Stimulated activated CD8-positive, alpha-beta memory T cell treated with anti-CD3 and anti-CD28 coated beads, Interleukin-15, amount 100 ng/mL, for 24 hours (primary cell): ENCODE results near the gene CDK4.
"Not testable (repeated sequence)": the region's sequence is repeated elsewhere in the genome, so short reads cannot be mapped to it uniquely, and the experiment has no call there.

ENCODE experiments used
- DNase-seq: peaks from one replicate; pipeline ENCODE4 v3.0.0-alpha.2; 2020; ENCODE audit warnings: low read depth

The CDK4 gene

GRCh38 chr12:57751788-57752667 is at the start of gene CDK4:
Gene CDK4, minus strand, starts transcription at chr12:57752310. Its CDS starts 593 bp downstream, at chr12:57751717.
- DNase-seq = peak; percentile 94

- DNase-seq = no peak
Observed at GRCh38 chr12:57800965-57801364, 48.9 kb upstream of the CDK4 start.

- no peak for DNase-seq
Observed at GRCh38 chr12:57797933-57798332, 45.8 kb upstream of the CDK4 start.

GRCh38 chr12:57796996-57797395 is 44.9 kb upstream of the CDK4 start:
- DNase-seq = no peak

- DNase-seq = no peak
Observed at GRCh38 chr12:57795354-57795753, 43.2 kb upstream of the CDK4 start.

- no peak for DNase-seq
Observed at GRCh38 chr12:57793920-57794319, 41.8 kb upstream of the CDK4 start.

GRCh38 chr12:57783861-57784260 is 31.8 kb upstream of the CDK4 start:
- DNase-seq = no peak

- no peak for DNase-seq
Observed at GRCh38 chr12:57783466-57783801, 31.3 kb upstream of the CDK4 start.

GRCh38 chr12:57782608-57783465 is 30.7 kb upstream of the CDK4 start, which contains the start of gene TSFM:
Gene TSFM, plus strand, starts transcription at chr12:57782787. Its CDS starts 15 bp downstream, at chr12:57782802.
- peak; percentile 93 for DNase-seq

GRCh38 chr12:57782243-57782607 is 30.1 kb upstream of the CDK4 start:
- no peak for DNase-seq

GRCh38 chr12:57781801-57782200 is 29.7 kb upstream of the CDK4 start:
- no peak for DNase-seq

- DNase-seq = no peak
Observed at GRCh38 chr12:57781244-57781643, 29.1 kb upstream of the CDK4 start.

GRCh38 chr12:57780284-57780897 is 28.3 kb upstream of the CDK4 start:
- DNase-seq = no peak

- no peak for DNase-seq
Observed at GRCh38 chr12:57779736-57780135, 27.6 kb upstream of the CDK4 start.

GRCh38 chr12:57777911-57778310 is 25.8 kb upstream of the CDK4 start:
- DNase-seq = no peak

GRCh38 chr12:57777367-57777766 is 25.3 kb upstream of the CDK4 start:
- no peak for DNase-seq

GRCh38 chr12:57776247-57776587 is 24.1 kb upstream of the CDK4 start:
- DNase-seq = no peak

GRCh38 chr12:57775563-57776246 is 23.6 kb upstream of the CDK4 start:
- DNase-seq = no peak

- DNase-seq = no peak
Observed at GRCh38 chr12:57775044-57775443, 22.9 kb upstream of the CDK4 start.

GRCh38 chr12:57774634-57775033 is 22.5 kb upstream of the CDK4 start:
- not testable (repeated sequence) for DNase-seq

GRCh38 chr12:57772429-57773322 is 20.6 kb upstream of the CDK4 start, which contains the start of gene EEF1AKMT3:
Gene EEF1AKMT3, plus strand, starts transcription at chr12:57772614. Its CDS starts 111 bp downstream, at chr12:57772725.
- no peak for DNase-seq
